Endothelial cell of umbilical vein (primary cell): Measurements from ENCODE around the gene ITGA11. TPM values are rescaled to one million over a fixed set of nuclear protein-coding genes. Genes with fewer than 3 reads are reported as not detected.
A peak's percentile ranks its signal among the peaks of the same experiment; 100 is the strongest.

Experiments
- BruUV-seq: library from RNA; stranded (reverse); fragments of 400-500 nt; replicated peaks from 2 replicates; lab custom pipeline; 2021; lab: Mats Ljungman, UMichigan
- CTCF ChIA-PET: fragments of 300-600, 350-600 bp; sonication (Branson Sonifier 250); formaldehyde crosslinking; loops from one replicate; lab custom pipeline; 2021; ENCODE audit warnings: antibody characterized with exemption, inconsistent platforms; lab: Charles Lee
- POLR2A ChIA-PET: fragments of 300-600, 350-600 bp; sonication (Branson Sonifier 250); formaldehyde crosslinking; loops from one replicate; lab custom pipeline; 2021; ENCODE audit warnings: antibody characterized with exemption, inconsistent platforms; lab: Charles Lee
- DNase-seq: peaks from one replicate; pipeline ENCODE4 v3.0.0-alpha.2; 2011; ENCODE audit warnings: low read depth, low spot score
- FAIRE-seq: peaks from 2 replicates; lab custom pipeline; 2011; peaks lifted over from hg19 to GRCh38; lab: Jason Lieb, UNC
- H2AFZ ChIP-seq: 2 replicates; pipeline ENCODE4 v1.6.0; 2012; ENCODE audit warnings: low read depth, low read length, control low read depth, inconsistent platforms
- H3K27ac ChIP-seq: 2 replicates; pipeline ENCODE4 v1.5.1; 2011; ENCODE audit warnings: low read depth, mild to moderate bottlenecking, control low read depth, low read length, moderate library complexity; ENCODE audit not compliant: insufficient read depth
- H3K27me3 ChIP-seq, 2 experiments: 2 replicates each; pipeline versions ENCODE4 v1.6.0 to v1.6.1; 2011; ENCODE audit warnings: low read length in 2 of 2, mixed read lengths in 1 of 2; ENCODE audit not compliant: control insufficient read depth in 2 of 2, insufficient read depth in 2 of 2
- H3K36me3 ChIP-seq, 2 experiments: 2 replicates in 1 of 2; 3 replicates in 1 of 2; pipeline ENCODE4 v1.5.1; 2011; ENCODE audit warnings: low read length in 2 of 2, mild to moderate bottlenecking in 1 of 2, moderate library complexity in 1 of 2; ENCODE audit not compliant: control insufficient read depth in 2 of 2, insufficient read depth in 2 of 2; ENCODE audit errors: extremely low read depth in 1 of 2
- H3K4me1 ChIP-seq: 3 replicates; pipeline ENCODE4 v1.5.1; 2011; ENCODE audit warnings: mild to moderate bottlenecking, low read length; ENCODE audit not compliant: control insufficient read depth, insufficient read depth; ENCODE audit errors: extremely low read depth
- H3K4me2 ChIP-seq: 2 replicates; pipeline ENCODE4 v1.6.1; 2011; ENCODE audit warnings: low read length, control low read depth, mixed read lengths; ENCODE audit not compliant: insufficient read depth
- H3K4me3 ChIP-seq, 3 experiments: fragments of 200-600 bp in 1 of 3; sonication (generic), shearing (Covaris generic) in 1 of 3; replicated peaks in 1 of 3; 2 replicates each; pipeline ENCODE4 v1.5.1; 2011 to 2016; ENCODE audit warnings: control low read depth in 3 of 3, low read length in 3 of 3, mild to moderate bottlenecking in 2 of 3, inconsistent platforms in 1 of 3, low read depth in 1 of 3, moderate library complexity in 1 of 3; ENCODE audit not compliant: insufficient read depth in 1 of 3
- H3K79me2 ChIP-seq: 2 replicates; pipeline ENCODE4 v1.6.0; 2012; ENCODE audit warnings: low read length, inconsistent platforms; ENCODE audit not compliant: control insufficient read depth, insufficient read depth
- H3K9ac ChIP-seq: replicated peaks from 2 replicates; pipeline ENCODE3; 2011; ENCODE audit warnings: low read length, control low read depth; ENCODE audit not compliant: insufficient read depth; ENCODE audit errors: extremely low read depth
- H3K9me1 ChIP-seq: replicated peaks from 3 replicates; pipeline ENCODE4 v1.6.0; 2011; ENCODE audit warnings: mild to moderate bottlenecking, low read length; ENCODE audit not compliant: control insufficient read depth, insufficient read depth; ENCODE audit errors: extremely low read depth
- H3K9me3 ChIP-seq: replicated peaks from 2 replicates; pipeline ENCODE4 v1.5.1; 2012; ENCODE audit warnings: low read length, inconsistent platforms; ENCODE audit not compliant: control insufficient read depth, insufficient read depth
- H4K20me1 ChIP-seq: replicated peaks from 2 replicates; pipeline ENCODE3; 2011; ENCODE audit warnings: mild to moderate bottlenecking, low read length; ENCODE audit not compliant: control insufficient read depth, insufficient read depth; ENCODE audit errors: extremely low read depth
- EZH2 ChIP-seq: IDR thresholded peaks from 2 replicates; pipeline ENCODE4 v1.6.1; 2012; ENCODE audit warnings: borderline replicate concordance, low read depth, mild to moderate bottlenecking, moderate library complexity, low read length, inconsistent platforms; ENCODE audit not compliant: severe bottlenecking
- FOS ChIP-seq: IDR thresholded peaks from 2 replicates; pipeline ENCODE4 v1.6.1; 2011; ENCODE audit warnings: mild to moderate bottlenecking, low read length, moderate library complexity, borderline replicate concordance; ENCODE audit not compliant: insufficient read depth
- GATA2 ChIP-seq: IDR thresholded peaks from 2 replicates; pipeline ENCODE4 v1.7.0; 2011; ENCODE audit warnings: low read depth, mild to moderate bottlenecking, moderate library complexity, mixed read lengths, low read length; ENCODE audit not compliant: insufficient read length, insufficient read depth
- JUN ChIP-seq: IDR thresholded peaks from 2 replicates; pipeline ENCODE4 v1.6.1; 2011; ENCODE audit warnings: borderline replicate concordance, low read depth; ENCODE audit not compliant: insufficient read length, insufficient read depth
- MYC ChIP-seq: IDR thresholded peaks from one replicate; pipeline ENCODE4 v1.6.1; 2011; ENCODE audit warnings: mild to moderate bottlenecking, low read depth, low read length
- POLR2A ChIP-seq: IDR thresholded peaks from 2 replicates; pipeline ENCODE4 v1.6.1; 2012; ENCODE audit warnings: low read depth, mild to moderate bottlenecking, control low read depth, low read length
- POLR2AphosphoS5 ChIP-seq: IDR thresholded peaks from 2 replicates; pipeline ENCODE4 v1.6.1; 2012; ENCODE audit warnings: low read depth, mild to moderate bottlenecking, control low read depth, low read length, moderate library complexity; ENCODE audit not compliant: insufficient read depth
- dilution Hi-C: fragments of 300-500 bp; cut with MboI; formaldehyde crosslinking; loops from one replicate; pipeline ENCODE4 v1.15.0; 2019; ENCODE audit warnings: low sequenced_read_pairs; ENCODE audit not compliant: extremely low pct_ligation_motif_present
- intact Hi-C: fragments of 100-400 bp; cut with micrococcal nuclease; formaldehyde crosslinking; loops from one replicate; pipeline ENCODE4 v1.10.0; 2022
- polyA plus RNA-seq, 4 experiments: library from polyadenylated mRNA; depleted of rRNA in 3 of 4; stranded (reverse) in 3 of 4; unstranded in 1 of 4; fragments of >200 nt; gene quantifications; 2 replicates each; pipeline versions ENCODE4 v1.2.1 to v1.2.3, GENCODE V29; 2011 to 2012; ENCODE audit warnings: missing spikeins in 1 of 4
- total RNA-seq: library from RNA; stranded (reverse); gene quantifications from 2 replicates; pipeline ENCODE4 v1.2.3, GENCODE V29; 2021
- TF ChIP-seq, protein P1 (sequence below), 2 donors: IDR thresholded peaks; 1 replicate in 1 of 2; 2 replicates in 1 of 2; pipeline ENCODE4 v1.5.1; 2011; ENCODE audit warnings: low read length in 2 of 2, mild to moderate bottlenecking in 2 of 2, moderate library complexity in 2 of 2, control low read depth in 1 of 2, inconsistent platforms in 1 of 2, low read depth in 1 of 2; ENCODE audit not compliant: insufficient read depth in 1 of 2; ENCODE audit errors: extremely low read depth in 1 of 2
- TF ChIP-seq, protein P2 (sequence below): IDR thresholded peaks from 2 replicates; pipeline ENCODE4 v1.6.1; 2011; ENCODE audit not compliant: insufficient read depth, insufficient read length

The ITGA11 gene
- total and polyA plus RNA-seq, 2 donors (not counting 3 experiments of a cell fraction or from before 2014, with no cell fraction given) = 0.18 to 1.0 TPM

DNA sequence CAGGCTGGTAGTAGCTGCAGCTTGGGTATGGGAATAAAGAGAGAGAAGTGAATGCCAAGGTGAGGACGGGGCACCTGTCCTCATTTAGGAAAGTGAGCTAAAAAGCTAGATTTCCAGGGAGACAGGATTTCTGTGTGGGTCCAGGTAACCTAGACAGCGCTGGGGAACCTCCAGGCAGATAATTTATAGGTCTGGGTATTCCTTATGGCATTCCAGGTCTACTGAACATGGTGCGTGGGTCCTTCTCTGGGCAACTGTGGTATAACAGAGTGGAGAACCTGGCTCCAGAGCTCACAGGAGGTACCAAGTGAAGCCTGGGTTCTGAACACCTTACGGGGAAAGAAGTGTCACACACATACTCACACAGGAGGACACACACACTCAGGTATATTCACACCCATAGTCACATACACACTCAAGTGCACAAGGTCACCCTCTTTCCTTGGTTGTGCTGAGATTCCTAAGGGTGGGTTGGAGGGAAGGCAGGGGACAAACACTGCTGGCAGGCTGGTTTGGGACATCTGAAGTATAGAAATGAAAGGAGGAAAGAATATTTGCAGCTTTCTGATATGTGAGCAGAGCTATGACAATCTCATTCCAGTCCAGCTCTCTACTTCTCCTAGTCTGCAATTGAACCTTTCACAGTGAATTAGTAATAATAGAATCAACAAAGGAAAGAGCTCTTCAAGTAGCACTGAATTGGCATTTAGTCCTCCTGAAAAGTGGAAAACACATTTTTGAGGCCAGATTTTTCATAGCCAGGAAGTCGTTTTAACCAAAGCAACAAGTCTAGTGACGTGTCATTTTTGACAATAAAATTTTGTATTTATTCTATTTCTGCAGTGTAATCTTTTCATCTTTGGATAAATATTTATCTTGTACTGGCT, 37.4 kb upstream of the ITGA11 start:
- no TSS peak for BruUV-seq
- ChIA-PET POLR2A (no interaction called here), CTCF (interaction anchor here (1.5 to 1.8 kb wide), 2 partner anchors 80 to 163 kb away, joined by 4 to 6 read pairs; no protein-coding TSS in a partner anchor)
- TF ChIP-seq POLR2AphosphoS5 (no peak), POLR2A (no peak), MYC (no peak), GATA2 (no peak), FOS (no peak), EZH2 (no peak), JUN (no peak)
- TF ChIP-seq, protein P1, sequence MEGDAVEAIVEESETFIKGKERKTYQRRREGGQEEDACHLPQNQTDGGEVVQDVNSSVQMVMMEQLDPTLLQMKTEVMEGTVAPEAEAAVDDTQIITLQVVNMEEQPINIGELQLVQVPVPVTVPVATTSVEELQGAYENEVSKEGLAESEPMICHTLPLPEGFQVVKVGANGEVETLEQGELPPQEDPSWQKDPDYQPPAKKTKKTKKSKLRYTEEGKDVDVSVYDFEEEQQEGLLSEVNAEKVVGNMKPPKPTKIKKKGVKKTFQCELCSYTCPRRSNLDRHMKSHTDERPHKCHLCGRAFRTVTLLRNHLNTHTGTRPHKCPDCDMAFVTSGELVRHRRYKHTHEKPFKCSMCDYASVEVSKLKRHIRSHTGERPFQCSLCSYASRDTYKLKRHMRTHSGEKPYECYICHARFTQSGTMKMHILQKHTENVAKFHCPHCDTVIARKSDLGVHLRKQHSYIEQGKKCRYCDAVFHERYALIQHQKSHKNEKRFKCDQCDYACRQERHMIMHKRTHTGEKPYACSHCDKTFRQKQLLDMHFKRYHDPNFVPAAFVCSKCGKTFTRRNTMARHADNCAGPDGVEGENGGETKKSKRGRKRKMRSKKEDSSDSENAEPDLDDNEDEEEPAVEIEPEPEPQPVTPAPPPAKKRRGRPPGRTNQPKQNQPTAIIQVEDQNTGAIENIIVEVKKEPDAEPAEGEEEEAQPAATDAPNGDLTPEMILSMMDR (IDR thresholded peaks at IDR 0.05; ENCODE audit: extremely low read depth in 1 of 2, insufficient read depth in 1 of 2, low read depth in 1 of 2, low read length in 2 of 2) = no peak
- TF ChIP-seq, protein P2, sequence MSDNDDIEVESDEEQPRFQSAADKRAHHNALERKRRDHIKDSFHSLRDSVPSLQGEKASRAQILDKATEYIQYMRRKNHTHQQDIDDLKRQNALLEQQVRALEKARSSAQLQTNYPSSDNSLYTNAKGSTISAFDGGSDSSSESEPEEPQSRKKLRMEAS = no peak
- Histone ChIP-seq H3K4me3 (no peak overlapping the region), H2AFZ (no peak overlapping the region), H3K79me2 (no peaks in the 10 kb centered on the region), H4K20me1 (no peaks in the 10 kb centered on the region), H3K4me2 (no peak overlapping the region), H3K9me3 (no peaks in the 10 kb centered on the region), H3K27ac (no peak overlapping the region), H3K9me1 (no peaks in the 10 kb centered on the region), H3K4me1 (no peaks in the 10 kb centered on the region), H3K36me3 (no peaks in the 10 kb centered on the region), H3K9ac (no peak overlapping the region), H3K27me3 (peaks cover 2 to 7% of the 10 kb centered on the region in 2 experiments)
- FAIRE-seq = no peak
- intact Hi-C loops (no loop called here), dilution Hi-C loops (no loop called here)
- DNase-seq = peak; percentile 21
